HG03039 (cell line): Measurements from ENCODE around the gene PPM1N.

Source experiments
- ATAC-seq: cut with Tn5 transposase; IDR thresholded peaks from one replicate; pipeline ENCODE4 v1.9.1; 2021; ENCODE audit warnings: mild to moderate bottlenecking, moderate library complexity; ENCODE audit not compliant: unreplicated experiment

Gene PPM1N

DNA sequence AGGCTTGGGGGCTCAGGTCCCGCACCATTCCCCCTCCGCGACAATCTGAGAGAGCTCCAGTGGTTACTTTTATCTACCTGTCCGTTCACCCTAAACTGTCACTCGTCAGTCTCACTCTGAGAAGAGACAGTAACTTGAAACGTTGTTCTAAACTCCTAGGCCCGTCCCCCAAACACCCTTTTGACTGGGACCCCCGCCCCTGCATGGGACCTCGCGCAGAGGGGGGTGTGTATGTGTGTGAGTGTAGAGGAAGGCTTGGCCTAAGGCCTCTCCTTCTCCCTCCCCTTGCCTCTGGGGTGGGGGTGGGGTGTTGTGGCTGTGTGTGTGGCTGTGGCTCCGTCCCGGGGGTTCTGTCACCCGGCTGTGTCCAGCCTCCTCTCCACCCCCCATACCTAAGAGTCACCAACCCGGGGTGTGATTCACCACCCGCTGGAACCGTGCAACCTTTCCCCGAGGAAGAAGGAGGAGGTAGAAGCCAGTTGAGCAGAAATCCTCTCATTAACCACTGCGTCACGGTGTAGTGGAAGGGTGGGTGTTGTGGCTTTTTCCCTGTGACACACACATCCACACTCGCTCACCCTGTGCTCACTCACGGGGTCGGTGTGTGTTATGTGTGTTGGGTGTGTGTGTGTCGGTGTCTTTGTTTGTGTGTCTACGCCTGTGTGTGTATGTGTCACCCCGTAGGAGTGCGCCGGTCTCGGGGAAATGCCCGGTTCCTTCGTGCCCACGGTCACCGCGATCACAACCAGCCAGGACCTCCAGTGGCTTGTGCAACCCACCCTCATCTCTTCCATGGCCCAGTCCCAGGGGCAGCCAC is 28.1 kb upstream of the PPM1N start:
- no peak for ATAC-seq

DNA sequence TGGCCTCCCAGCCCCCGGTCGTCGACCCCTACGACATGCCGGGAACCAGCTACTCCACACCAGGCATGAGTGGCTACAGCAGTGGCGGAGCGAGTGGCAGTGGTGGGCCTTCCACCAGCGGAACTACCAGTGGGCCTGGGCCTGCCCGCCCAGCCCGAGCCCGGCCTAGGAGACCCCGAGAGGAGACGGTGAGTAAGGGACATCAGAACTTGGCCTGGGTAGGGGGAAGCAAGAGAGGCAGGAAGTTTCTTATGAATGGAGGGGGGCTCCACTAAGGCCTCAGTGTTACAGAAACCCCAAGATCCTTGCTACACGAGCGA is 27.5 kb upstream of the PPM1N start:
- no peak for ATAC-seq

DNA sequence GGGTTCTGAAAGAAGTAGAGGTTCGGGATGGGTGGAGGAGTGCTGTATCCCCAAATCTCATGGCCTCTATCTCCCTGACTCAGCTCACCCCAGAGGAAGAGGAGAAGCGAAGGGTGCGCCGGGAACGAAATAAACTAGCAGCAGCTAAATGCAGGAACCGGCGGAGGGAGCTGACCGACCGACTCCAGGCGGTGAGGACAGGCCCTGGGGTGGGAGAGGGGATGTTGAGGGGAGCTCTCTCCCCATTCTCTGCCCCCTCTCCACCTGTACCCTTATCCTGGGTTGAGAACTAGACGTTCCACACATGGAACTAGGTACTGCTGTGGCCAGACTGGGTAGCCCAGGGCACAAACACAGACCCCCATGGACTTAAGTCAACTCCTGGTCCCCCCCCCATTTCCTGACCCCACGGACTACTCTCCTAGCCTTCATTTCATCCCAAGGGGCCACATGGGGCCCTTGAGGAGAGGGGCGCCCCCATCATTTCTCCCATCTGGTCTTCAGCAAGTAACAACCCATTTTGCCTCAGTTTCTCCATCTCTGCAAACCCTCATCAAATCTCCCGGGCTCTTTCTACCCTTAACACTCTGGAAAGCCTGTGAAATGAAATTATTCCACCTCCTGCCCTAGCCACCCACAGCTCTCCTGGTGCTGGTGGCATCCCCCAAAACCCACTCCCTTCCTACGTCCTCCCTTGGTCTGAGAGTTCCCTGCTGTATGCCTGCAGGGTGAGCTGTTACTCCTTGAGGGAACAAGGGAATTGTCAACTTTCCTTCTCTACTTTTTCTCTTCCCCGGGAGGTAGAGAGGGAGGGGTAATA is 26.9 kb upstream of the PPM1N start:
- ATAC-seq: no peak

DNA sequence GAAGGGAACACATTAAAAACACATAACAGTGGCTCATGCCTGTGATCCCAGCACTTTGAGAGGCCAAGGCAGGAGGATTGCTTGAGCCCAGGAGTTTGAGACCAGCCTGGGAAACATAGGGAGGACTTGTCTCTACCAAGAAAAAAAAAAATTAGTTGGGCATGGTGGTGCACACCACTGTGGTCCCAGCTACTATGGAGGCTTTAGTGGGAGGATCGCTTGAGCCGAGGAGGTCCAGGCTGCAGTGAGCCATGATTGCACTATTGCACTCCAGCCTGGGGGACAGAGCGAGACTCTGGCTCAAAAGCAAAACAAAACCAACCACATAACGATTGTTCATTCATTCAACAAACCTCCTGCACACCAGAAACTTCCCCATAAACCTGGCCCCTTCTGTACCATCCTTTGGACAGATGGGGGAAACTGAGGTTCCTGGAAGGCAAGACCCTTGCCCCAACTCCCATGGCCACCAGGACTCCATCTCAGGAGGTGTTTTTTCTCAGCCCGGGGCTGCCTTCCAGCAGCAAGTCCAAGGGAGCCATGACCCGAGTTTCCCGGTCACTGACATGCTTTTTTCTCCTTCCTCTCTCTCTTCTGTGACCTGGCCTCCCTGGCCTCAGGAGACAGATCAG is 26.2 kb upstream of the PPM1N start:
- no peak for ATAC-seq

DNA sequence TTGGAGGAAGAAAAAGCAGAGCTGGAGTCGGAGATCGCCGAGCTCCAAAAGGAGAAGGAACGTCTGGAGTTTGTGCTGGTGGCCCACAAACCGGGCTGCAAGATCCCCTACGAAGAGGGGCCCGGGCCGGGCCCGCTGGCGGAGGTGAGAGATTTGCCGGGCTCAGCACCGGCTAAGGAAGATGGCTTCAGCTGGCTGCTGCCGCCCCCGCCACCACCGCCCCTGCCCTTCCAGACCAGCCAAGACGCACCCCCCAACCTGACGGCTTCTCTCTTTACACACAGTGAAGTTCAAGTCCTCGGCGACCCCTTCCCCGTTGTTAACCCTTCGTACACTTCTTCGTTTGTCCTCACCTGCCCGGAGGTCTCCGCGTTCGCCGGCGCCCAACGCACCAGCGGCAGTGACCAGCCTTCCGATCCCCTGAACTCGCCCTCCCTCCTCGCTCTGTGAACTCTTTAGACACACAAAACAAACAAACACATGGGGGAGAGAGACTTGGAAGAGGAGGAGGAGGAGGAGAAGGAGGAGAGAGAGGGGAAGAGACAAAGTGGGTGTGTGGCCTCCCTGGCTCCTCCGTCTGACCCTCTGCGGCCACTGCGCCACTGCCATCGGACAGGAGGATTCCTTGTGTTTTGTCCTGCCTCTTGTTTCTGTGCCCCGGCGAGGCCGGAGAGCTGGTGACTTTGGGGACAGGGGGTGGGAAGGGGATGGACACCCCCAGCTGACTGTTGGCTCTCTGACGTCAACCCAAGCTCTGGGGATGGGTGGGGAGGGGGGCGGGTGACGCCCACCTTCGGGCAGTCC is 25.5 kb upstream of the PPM1N start:
- no peak for ATAC-seq

DNA sequence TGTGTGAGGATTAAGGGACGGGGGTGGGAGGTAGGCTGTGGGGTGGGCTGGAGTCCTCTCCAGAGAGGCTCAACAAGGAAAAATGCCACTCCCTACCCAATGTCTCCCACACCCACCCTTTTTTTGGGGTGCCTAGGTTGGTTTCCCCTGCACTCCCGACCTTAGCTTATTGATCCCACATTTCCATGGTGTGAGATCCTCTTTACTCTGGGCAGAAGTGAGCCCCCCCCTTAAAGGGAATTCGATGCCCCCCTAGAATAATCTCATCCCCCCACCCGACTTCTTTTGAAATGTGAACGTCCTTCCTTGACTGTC is 24.9 kb upstream of the PPM1N start:
- ATAC-seq: no peak

DNA sequence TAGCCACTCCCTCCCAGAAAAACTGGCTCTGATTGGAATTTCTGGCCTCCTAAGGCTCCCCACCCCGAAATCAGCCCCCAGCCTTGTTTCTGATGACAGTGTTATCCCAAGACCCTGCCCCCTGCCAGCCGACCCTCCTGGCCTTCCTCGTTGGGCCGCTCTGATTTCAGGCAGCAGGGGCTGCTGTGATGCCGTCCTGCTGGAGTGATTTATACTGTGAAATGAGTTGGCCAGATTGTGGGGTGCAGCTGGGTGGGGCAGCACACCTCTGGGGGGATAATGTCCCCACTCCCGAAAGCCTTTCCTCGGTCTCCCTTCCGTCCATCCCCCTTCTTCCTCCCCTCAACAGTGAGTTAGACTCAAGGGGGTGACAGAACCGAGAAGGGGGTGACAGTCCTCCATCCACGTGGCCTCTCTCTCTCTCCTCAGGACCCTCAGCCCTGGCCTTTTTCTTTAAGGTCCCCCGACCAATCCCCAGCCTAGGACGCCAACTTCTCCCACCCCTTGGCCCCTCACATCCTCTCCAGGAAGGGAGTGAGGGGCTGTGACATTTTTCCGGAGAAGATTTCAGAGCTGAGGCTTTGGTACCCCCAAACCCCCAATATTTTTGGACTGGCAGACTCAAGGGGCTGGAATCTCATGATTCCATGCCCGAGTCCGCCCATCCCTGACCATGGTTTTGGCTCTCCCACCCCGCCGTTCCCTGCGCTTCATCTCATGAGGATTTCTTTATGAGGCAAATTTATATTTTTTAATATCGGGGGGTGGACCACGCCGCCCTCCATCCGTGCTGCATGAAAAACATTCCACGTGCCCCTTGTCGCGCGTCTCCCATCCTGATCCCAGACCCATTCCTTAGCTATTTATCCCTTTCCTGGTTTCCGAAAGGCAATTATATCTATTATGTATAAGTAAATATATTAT is 24.3 kb upstream of the PPM1N start:
- no peak for ATAC-seq

DNA sequence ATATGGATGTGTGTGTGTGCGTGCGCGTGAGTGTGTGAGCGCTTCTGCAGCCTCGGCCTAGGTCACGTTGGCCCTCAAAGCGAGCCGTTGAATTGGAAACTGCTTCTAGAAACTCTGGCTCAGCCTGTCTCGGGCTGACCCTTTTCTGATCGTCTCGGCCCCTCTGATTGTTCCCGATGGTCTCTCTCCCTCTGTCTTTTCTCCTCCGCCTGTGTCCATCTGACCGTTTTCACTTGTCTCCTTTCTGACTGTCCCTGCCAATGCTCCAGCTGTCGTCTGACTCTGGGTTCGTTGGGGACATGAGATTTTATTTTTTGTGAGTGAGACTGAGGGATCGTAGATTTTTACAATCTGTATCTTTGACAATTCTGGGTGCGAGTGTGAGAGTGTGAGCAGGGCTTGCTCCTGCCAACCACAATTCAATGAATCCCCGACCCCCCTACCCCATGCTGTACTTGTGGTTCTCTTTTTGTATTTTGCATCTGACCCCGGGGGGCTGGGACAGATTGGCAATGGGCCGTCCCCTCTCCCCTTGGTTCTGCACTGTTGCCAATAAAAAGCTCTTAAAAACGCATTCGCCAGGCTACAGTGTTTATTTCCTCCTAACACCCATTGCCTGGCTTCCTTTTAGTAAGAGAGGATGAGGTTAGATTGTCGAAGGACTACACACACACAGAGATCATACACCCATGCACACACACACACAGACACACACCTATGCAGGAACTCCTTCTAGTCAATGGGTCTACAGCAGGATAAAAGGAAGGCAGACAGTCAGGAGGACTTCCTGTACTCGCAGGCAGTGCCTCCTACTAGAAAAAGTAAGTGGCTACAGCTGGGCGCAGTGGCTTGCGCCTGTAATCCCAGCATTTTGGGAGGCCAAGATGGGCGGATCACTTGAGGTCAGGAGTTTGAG is 23.4 kb upstream of the PPM1N start:
- no peak for ATAC-seq

DNA sequence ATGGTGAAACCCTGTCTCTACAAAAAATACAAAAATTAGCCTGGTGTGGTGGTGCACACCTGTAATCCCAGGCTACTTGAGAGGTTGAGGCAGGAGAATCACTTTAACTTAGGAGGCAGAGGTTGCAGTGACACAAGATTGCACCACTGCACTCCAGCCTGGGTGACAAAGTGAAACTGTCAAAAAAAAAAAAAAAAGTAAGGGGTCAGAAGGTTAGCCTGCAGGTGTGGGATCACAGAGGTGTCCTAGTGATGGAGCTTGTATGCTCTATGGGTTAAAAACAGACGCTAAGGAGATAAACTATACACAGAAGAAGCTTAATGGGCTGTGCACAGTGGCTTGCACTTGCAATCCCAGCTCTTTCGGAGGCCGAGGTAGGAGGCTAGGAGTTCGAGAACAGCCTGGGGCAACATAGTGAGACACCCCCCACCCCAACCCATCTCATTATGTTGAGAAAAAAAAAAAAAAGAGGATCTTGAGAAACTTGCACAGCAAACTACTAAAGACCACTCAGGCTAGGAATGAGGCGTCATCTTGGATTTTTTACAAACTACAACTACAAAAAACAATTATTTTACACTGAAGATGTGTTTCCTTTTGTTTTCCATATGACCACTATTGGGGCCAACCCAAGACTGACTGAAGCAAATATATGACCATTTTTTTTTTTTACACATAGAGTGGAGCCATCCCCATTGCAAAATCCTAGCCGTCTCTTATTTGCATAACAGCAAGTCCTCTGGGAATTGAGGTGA is 22.5 kb upstream of the PPM1N start:
- ATAC-seq: no peak

DNA sequence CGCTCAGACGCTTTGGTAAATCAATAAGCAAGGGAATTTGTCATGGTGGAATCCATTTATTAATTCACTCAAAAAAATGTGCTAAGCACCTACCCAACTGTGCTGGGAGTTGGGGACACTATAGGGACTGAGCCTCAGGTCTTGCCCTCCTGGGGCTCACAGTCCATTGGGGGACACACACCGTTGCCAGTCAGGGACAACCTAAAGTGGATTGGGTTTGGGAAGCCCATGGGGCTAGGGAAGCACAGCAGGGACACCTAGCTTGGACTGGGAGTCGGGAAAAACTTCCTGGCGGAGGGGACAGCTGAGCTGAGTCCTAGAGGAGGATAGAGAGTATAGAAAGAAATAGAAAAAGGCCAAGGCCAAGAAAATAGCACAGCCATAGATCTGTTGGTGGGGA is 21.9 kb upstream of the PPM1N start:
- no peak for ATAC-seq

DNA sequence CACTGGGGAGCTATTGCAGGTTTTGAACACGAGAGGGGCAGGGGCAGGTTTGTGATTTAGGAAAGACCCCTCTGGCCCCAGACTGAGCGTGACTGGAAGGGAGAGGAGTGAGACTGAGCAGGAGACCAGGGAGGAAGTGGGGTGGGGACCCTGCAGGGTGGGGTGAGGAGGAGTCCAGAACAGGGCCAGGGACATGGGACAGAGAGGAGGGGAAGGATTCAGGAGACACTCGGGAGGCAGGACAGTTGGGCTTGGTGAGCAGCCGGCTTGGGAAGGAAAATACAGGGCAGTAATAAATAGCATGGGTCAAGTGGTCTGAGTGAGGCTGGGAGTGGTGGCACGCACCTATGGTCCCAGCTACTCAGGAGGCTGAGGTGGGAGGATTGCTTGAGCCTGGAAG is 21.1 kb upstream of the PPM1N start:
- no peak for ATAC-seq

DNA sequence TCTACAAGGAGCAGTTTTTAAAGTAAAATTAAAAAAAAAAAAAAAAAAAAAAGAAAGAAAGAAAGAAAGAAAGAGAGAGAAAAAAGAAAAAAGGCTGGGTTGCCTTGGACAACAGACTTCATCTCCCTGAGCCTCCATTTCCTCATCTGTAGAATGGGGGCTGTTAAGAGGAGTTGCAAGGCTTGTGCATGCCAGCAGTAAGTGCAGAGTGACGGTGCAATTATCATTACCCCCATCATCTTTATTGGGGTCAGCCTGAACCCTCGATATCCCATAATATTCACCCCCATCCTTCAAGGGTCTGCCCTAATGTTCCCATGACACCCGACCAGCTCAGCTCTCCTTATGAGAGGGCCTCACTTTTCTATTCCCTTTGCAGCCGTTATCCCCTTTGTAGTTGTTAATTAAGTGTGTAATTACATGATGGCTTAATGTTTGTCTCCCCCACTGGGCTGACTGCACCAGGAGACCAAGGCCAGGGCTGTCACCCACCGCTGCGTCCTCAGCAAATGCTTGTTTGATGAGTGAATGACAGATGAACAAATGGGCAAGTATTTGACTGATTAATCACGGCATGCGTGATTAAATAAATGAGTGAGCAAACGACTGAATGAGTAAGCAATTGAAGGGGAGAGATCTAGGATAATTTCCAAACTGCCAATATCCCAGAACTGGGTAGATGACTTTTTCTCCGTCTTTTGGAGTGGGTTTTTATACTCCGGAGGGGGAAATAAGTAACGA is 20.4 kb upstream of the PPM1N start:
- ATAC-seq: peak; percentile 6

DNA sequence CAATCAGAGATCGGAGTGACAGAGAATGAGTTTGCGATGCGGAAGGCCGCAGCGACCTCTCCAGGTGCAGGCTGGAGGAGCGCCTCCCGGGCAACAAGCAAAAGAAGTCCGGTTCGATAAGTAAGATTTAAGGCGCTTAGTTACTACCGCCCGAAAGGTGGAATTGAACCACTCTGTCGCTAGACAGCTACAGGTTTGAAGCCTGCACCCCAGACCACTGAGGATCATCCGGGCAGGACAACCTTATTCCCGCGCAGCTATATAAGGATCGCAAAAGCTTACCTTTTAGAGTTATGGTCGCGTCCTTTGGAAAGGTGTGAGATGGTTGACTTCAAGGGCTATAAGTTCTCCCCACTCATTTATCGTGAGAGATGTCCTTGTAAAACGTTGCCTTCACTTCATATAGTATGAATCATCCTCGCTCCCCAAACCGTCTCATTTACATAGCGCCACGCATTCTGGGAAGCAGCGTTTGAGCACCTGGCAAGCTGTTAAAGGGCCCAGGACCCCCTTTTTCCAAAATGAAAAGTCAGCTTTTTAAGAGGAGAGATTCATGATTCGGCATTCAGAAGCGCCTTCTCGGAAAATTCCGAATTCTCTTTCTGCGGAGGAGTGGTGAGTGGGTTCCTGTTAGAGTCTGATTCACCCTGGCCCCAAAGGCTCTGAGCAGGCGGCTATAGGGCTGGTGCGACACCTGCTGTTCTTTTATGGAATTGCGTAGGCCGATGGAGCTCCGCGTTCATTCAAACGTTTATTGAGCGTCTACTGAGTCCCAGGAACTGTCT is 19.6 kb upstream of the PPM1N start:
- ATAC-seq: peak; percentile 63

DNA sequence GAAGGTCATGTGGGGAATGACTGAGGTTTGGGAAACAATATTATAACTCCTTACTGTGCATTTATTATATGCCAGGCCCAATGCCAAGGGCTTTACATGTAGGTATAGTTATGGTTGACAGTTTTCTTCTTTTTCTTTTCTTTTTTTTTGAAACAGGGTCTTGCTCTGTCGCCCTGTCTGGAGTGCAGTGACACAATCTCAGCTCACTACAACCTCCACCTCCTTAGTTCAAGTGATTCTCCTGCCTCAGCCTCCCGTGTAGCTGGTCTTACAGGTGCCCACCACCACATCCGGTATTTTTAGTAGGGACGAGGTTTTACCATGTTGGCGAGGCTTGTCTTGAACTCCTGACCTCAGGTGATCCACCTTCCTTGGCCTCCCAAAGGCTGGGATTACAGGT is 15.2 kb upstream of the PPM1N start:
- ATAC-seq: no peak

DNA sequence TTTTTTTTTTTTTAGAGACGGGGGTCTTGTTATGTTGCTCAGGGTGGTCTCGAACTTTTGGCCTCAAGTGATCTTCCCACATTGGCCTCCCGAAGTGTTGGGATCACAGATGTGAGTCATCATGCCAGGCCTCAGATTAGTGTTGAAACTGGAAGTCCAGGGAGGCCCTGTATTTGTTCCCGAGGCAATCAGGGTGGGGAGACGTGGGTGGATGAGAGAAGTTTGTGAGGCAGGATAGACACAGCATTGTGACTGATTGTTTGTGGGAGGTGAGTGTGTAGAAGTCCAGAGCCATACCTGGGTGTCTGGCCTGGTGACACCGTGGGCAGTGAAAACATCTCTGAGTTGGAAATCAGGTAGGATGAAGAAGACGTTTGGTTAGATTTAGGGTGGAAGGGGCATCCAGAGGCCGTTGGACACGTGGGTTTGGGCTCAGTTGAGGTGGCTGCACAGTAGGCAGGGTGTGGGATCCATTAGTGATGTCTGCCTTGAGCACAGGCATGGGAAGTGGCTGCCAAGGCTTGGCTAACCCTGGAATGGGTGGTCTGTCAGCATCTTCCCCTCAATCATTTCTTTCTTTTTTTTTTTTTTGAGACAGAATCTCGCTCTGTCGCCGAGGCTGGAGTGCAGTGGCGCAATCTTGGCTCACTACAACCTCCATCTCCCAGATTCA is 13.8 kb upstream of the PPM1N start:
- ATAC-seq: no peak

DNA sequence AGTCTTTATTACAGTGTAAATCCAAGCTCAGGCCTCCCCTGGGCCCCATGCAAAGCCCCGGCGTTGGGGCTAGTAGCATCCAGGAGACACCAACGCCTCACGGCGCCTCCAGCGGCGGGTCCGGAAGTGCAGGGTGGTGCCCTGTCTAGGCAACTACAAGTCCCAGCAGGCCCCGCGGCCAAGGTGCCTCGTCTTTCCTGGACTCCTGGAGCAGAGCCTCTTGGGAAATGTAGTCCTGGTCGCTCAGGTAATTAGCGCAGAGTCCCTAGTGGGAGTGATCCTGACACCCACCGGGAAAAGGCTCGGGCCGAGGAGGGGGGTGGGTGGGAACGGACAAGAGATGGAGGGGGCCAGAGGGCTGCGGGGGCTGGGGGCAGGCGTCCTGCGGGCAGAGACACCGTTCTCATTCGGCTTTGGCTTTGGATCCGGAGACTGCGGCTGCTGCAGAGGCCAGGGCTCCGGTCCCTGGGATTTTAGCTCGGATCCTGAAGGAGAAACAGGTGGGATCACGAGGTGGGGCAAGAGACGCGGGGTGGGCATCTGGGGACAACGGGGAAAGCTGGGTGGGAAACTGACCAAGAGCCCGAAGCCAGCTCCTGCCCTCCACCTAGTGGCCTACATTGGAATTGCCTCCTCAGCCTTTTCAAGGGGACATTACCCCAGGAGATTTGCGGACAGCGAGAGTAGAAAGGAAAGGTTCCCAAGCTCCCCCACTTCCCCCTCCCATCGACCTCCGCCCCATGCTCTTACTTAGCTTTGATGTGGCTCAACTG is 12.8 kb upstream of the PPM1N start:
- peak; percentile 85 for ATAC-seq
